GM18861 (cell line): Measurements from ENCODE around the gene TBCC.

ENCODE experiments used
- ATAC-seq: cut with Tn5 transposase; IDR thresholded peaks from one replicate; pipeline ENCODE4 v1.9.1; 2021; ENCODE audit not compliant: unreplicated experiment

Gene TBCC, protein sequence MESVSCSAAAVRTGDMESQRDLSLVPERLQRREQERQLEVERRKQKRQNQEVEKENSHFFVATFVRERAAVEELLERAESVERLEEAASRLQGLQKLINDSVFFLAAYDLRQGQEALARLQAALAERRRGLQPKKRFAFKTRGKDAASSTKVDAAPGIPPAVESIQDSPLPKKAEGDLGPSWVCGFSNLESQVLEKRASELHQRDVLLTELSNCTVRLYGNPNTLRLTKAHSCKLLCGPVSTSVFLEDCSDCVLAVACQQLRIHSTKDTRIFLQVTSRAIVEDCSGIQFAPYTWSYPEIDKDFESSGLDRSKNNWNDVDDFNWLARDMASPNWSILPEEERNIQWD

DNA sequence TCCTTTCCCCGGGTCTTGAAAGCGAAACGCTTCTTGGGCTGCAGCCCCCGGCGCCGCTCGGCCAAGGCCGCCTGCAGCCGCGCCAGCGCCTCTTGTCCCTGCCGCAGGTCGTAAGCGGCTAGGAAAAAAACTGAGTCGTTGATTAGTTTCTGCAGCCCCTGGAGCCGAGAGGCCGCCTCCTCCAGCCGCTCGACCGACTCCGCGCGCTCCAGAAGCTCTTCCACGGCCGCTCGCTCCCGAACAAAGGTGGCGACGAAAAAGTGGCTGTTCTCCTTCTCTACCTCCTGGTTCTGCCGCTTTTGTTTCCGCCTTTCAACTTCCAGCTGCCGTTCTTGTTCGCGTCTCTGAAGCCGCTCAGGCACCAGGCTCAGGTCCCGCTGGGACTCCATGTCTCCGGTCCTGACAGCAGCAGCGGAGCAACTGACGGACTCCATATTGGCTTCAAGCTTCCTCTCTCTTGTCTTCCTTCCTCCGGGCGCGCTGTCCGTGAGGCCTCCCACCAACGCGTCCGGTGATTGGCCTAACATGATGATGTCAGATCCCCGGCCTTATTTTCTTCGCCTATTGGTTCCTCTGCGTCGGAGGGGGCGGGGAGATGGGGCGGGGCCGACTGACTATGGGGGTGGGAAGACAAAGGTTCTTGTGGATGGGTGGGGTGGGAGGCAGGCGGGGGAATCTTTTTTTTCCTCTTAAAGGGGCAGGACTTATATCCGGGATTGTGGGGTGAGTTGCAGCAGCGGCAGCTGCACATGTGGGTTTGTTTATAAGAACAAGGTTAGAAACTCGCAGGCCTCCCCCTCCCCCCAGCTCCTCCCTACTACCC, at the start of gene TBCC:
Gene TBCC, minus strand, starts transcription at position 464 of the 823 bp plus-strand sequence. Its CDS starts 30 bp downstream, at position 434.
- ATAC-seq, result peak; percentile 72

DNA sequence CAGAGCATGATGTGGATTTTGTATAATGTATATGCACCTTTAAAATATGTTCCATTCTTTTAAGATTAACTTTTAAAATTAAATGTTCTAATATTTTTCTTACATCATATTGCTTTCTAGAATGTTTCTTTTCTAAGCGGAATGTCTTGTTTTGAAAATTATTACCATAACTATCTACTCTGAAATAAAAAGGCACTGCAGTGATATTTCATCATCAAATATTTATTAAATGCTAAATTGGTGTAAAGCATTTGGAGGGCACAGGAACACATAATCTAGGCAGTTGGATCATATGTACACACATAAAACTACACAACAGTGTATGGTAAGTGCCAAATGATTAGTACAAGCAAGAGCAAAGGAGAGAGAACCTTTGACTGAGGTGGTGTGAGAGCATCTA, 49.7 kb upstream of the TBCC start:
- no peak for ATAC-seq

DNA sequence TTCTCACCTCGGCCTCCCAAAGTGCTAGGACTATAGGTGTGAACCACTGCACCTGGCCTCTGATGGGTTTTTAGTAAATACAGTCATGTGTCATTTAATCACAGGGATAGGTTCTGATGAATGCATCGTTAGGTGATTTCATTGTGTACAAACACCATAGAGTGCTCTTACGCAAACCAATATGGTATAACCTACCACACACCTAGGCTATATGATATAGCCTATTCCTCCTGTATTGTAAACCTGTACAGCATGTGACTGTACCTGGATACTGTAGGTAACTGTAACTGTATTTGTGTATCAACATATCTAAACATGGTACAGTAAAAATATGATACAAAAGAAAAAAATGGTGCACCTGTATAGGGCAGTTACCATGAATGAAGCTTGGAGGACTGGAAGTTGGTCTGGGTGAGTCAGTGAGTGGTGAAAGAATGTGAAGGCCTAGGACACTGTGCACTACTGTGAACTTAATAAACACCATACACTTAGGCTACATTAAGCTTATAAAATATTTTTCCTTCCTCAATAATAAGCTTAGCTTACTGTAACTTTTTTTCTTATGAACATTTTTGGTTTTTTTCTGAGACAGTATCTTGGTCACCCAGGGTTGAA, 45.9 kb upstream of the TBCC start:
- ATAC-seq, result no peak

DNA sequence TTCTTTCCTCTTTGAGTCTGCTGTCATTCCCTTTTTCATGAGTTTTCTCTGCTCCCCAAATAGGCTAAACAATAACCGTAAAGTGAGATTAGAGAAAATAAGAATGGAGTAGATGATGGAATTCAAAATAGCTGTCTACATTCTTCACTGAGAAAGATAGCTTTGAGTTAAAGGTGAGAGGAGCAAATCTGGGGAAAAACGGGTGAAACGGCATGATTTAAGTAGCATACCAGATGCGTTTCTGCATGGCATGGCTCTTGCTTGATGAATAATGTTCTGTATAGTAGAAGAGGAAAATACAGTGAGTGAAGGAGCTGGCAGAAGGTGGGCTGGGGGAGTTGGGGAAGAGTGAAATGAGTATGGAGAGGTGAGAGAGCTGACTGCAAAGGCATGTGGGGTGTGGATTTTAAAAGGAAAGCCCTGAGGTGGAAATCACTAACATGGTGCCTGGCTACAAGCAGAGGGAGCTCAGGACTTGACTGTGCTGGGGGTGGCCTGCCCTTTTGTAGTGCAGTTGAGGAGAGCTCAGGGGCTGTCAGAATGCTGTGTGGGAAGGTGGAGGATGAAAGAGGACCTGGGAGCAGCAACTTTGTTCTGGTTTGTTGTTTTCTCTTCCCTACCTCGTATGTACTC, 44.8 kb upstream of the TBCC start:
- ATAC-seq, result no peak

DNA sequence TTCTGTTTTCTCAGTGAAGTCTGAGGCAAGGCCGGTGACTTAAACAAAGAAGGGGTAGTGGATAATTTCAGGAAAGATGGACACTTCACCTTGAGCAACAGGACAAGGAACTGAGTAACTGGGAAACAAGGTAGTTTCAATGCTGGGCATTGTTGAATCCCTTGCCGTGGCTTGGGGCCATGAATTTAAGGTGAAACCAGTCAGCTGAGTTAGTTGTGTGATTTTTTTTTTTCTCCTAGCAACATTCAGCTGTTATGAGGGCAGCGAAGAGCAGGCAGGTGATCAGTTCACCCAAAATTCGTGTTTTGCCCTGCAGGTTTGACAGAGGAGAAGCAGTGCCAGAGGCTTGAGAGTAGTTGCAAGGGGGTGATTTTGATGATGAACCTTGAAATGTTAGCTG, 42.8 kb upstream of the TBCC start:
- ATAC-seq, result no peak

DNA sequence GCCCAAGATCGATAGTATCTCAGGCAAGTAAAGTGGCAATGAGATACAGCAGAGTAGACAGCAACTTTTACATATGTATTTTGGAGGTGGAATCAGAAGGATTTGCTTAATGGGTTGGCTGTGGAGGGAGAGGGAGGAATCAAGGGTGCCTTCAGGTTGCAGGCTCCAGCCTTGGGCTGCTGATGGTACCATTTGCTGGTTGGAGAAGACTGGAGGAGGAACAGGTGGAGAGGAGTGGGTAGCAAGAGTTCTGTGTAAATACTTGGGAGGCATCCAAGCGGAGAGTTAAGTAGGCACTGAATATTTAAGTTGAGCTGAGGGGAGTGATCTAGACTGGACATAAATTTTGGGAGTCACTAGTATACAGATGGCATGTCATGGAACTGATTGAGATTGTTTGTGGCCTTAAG, 41.2 kb upstream of the TBCC start:
- ATAC-seq, result no peak

DNA sequence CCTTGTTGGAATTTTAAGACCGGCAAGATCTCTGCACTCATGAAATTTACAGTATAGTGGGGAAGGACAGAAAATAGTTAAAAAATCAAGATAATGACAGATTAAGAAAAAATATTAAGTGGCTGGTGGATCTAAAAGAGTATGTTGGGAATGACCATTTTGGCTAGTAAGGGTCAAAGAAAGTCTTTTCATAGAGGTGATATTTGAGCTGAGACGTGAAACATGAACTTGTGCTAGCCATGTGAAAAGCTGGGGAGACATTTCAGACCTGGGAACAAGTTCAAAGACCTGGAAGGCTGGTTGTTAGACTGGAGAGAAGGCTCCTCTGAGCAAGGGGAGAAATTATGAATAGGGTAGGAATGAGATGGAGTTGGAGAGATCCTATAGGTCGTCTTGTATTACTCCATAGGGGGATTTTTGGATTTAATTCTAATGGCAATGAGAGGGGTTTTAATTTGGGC, 40.7 kb upstream of the TBCC start:
- no peak for ATAC-seq

DNA sequence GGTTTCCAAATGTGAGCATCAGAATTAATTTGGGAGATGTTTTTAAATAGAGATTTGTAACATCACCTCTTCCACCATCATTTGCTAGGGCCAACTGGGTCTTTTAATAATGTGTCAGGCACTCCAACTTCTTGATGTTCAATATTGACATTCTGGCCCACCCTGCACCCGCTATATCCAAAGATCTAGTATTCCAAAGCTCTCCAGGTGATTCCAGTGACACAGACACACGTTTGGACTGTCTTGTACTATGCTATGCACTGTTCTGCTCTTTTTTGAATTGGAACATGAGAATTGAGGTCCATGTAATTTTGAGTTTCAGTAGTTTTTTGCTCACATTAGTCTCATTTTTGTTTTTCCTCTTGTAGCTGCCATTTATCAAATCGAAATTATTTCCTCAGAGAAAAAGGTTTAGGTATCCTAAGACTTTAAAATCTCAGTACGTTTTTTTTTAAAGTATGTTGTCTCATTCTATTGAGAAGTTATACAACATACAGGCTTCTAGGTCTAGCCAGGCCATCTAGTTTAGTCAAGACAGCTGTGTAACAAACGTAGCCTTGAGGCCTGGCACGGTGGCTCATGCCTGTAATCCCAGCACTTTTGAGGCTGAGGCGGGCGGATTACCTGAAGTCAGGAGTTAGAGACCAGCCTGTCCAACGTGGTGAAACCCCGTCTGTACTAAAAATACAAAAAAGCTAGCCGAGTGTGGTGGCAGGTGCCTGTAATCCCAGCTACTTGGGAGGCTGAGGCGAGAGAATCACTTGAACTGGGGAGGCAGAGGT, 39.0 kb upstream of the TBCC start:
- no peak for ATAC-seq

DNA sequence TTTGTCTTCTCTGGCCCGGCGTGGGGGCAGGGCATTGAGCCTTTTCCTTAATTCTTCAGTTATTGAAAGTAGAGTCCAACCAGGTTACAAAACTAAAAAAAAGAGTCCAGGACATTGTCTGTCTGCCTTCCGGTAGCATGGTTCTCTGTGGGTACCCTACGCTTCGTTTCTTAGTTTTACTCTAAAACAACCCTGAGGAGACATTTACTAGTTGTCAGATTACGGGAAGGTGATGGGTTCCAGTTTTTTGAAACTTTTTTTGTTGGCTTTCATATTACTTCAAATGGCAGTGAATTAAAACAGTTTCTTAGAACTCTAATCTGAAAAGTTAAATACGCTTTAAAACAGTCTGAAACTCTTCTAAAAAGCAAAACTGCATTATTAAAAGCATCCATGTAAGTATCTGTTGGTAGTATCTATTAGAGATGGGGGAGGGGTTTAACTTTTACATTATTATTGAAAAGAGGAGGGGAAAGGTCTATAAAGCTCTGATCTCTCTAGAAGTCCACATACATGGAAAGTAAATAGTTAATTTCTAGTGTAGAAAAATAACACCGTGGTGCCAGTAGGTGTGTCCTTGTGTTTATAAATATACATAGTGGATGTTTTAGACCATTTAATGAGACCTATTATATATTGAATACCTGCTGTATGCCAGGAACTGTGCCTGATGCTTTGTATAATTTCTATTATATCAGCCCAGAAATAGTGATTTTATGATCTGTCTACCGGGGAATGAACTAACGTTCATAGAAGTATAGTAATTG, 38.2 kb upstream of the TBCC start:
- peak; percentile 1 for ATAC-seq

DNA sequence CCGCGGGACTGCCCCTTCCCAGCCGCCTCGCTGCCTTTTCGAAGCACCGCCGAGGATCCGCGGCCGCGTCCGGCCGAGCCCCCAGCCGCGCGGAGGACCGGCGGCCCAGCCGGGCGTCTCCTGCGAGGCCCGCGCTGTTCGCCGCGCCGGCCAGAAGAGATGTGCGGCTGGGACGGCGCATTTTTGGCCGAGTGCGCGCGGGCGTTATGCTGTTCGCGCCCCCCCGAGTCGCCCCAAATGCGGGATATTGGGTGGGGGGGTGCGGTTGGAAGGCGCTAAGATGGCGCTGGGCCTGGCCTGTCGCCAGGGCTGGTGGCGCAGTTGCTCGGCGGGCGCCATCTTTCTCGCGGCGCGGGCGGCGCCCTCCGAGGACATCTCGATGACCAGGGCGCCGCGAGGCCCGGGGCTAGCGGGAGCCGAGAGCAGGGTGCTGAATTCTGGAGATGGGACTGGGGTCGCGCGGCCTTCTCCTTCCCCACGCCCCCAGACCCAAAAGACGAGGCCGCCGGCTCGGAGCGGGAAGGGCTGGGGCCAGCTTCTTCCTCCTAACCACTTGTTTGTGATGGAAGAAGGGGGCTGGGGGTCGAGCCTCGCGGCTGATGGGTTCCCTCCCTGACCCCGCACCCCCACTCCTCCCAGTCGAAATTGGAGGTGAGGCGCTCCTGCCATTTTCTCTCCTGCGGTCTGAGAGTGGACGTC, 37.4 kb upstream of the TBCC start:
- ATAC-seq, result peak; percentile 30

DNA sequence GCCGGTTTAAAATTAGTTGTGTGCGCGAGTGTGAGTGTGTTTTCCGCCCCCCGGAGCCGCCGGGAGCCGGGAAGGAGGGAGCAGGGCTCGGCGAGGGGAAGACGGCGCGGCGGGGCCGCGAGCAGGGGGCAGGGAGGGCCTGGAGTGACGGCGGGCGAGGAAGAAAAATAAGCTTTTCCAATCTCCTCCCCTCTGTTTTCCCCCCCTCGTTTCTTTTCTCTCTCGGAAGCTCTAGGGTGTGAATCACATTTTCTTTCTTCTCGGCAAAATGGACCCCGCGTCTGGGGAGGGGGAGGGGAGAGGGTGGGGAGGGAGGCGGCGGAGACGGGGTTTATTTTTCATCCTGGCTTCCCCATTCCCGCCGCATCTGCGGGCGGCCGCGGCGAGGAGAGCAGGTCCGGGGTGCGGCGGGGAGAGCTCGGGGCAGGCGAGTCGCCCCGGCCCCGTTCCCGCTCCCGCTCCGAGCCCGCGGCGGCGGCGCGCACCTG, 36.8 kb upstream of the TBCC start:
- peak; percentile 7 for ATAC-seq

DNA sequence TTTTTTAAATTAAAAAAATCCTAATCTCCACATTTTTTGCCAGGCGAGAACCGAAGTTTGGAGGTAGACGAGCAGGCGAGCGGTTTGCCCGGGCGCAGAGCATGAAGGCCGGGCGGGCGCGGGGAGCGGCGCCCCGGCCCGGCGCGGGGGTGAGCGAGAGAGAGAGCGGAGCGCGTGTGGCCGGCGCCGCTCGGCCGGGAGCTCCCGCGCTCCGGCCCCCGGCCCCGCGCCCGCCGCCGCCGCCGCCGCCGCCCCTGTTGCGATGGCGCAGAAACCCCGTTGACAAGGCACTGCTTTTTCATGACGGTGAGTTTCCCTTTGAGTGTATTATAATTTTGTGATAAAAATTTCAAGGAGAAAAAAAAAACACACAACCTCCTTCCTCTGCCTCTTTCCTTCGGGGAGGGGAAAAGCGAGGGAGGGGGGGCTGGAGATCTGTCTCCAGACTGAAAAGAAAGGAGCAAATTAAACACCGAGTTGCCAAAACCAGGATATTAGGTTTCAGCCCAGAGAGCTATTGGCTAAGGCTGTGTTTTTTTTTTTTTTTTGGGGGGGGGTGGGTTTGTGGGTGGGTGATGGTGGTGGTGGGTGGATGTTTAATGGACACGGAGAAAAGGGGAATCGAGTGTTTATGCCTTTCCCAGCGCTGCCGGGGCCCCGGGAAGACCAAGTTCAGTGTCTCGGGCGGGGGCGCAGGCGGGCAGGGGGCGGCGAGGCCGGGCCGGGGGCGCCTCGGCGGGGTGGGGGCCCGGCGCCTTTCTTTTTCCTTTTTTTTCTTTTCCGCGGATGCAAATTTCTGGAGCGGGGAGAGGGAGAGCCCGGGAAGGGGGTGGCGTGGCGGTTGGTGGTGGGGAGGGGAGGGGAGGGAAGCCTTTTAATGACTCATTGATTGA, 36.1 kb upstream of the TBCC start, which contains the start of gene BICRAL:
Gene BICRAL, plus strand, starts transcription at position 257 of the 893 bp plus-strand sequence. CDS start 39,971 bp downstream, outside the sequence.
- no peak for ATAC-seq

DNA sequence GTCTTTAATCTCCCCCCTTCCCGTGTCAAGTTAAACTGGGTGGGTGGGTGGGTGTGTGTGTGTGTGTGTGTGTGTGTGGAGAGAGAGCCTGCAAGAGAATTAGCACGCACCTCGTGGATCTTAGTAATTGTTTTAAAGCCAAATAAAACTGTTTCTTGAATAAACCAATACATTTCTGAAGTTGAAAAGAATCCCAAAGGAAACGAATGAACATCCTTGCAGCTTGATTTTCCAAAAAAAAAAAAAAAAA, 35.6 kb upstream of the TBCC start:
- no peak for ATAC-seq

DNA sequence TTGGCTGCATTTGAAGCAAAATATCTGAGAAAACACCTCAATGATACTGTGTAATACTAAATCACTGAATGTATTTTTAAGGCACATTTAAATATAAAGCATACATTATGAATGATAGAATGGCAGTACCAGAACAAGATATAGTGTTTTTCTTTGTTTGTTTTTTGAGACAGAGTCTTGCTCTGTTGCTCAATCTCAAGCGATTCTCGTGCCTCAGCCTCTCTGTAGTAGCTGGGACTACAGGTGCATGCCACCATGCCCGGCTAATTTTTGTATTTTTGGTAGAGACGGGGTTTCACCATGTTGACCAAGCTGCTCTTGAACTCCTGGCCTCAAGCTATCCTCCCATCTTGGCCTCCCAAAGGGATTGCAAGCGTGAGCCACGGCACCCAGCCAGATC, 33.6 kb upstream of the TBCC start:
- ATAC-seq, result no peak

DNA sequence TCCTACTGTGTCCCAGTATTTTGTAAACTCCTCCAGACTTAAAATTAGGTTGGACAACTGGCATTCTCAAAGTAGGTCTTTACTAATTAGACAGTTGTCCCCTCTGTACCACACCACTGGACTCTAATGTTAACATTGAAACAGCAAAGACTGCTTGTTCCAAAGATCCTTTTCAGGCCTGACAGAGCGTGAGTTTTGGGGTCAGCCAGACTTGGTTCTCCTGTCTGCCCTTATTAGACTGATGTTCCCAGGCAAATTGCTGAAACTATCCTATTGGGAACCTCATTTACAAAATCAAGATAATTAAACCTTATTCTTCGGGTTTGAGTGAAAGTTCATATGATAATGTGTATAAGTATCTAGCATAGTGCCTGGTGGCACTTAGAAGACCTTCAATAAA, 32.2 kb upstream of the TBCC start:
- no peak for ATAC-seq

DNA sequence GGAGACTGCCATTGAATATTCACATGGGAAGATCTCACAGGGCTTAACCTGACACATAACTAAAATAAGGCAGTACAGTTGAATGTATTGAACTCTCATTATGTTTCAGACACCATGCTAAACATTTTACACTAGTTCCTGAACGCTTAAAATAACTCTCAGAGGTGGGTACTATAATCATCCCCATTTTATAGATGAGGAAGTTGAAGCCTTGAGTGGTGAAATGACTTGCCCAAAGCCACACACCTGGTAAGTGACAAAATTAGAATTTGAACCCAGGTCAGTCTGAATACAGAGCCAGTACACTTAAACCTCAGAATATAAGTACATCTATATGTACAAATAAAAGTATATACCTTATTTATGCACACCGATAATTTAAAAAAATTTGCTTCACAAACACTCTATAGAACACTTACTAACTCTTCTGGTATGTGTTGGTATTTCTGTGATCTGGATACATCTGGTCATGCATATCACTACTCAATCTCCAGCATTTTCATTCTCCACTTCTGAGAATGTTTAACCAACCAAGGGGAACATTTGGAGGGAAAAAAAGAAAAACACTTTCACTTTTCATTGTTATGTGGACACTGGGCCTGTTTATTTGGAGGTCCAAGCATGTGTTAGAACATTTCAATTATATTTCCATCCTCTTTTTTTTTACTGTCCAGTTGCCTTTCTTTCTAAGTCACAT, 31.4 kb upstream of the TBCC start:
- no peak for ATAC-seq

DNA sequence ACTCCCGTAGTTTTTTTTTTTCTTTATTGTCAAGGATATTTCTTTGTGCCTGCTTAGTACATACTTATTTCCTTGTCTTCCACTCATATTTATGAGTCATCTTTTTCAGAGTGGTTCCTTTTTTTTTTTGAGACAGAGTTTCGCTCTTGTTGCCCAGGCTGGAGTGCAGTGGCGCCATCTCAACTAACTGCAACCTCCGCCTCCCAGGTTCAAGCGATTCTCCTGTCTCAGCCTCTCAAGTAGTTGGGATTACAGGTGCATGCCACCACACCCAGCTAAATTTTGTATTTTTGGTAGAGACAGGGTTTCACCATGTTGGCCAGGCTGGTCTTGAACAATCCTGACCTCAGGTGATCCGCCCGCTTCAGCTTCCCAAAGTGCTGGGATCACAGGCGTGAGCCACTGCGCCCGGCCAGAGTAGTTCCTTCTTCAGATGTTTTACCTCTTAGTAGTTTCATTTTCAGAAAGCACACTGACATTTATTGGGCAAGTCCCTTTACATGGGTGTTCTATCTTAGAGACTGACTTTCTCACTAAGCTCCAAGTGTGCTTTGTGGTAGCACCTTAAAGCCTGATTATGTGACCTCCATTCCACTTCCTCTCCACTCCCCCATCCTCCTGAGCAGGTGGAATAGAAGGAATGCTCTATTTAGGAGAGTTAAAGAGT, 29.1 kb upstream of the TBCC start:
- peak; percentile 38 for ATAC-seq
